Thymus (tissue), 14 donors: Measurements from ENCODE around the gene OR5AS1. TPM values are rescaled to one million over a fixed set of nuclear protein-coding genes. Genes with fewer than 3 reads are reported as not detected.
"Not testable (repeated sequence)": the region's sequence is repeated elsewhere in the genome, so short reads cannot be mapped to it uniquely, and the experiment has no call there.

ENCODE experiments used
- DNase-seq, 9 donors: peaks; one replicate each; pipeline ENCODE4 v3.0.0-alpha.2; 2013; ENCODE audit warnings: low spot score in 9 of 9, low read depth in 6 of 9, missing footprints in 1 of 9
- H3K27ac ChIP-seq, 2 donors: one replicate each; pipeline ENCODE4 v1.5.1; 2013; ENCODE audit warnings: control low read depth in 1 of 2, low read depth in 1 of 2, low read length in 1 of 2, mild to moderate bottlenecking in 1 of 2, moderate library complexity in 1 of 2
- H3K27me3 ChIP-seq, 2 donors: one replicate each; pipeline ENCODE4 v1.5.1; 2013; ENCODE audit warnings: low read length in 1 of 2; ENCODE audit not compliant: control insufficient read depth in 2 of 2, insufficient read depth in 1 of 2
- H3K36me3 ChIP-seq, 2 donors: one replicate each; pipeline ENCODE4 v1.5.1; 2013; ENCODE audit warnings: low read length in 1 of 2, mild to moderate bottlenecking in 1 of 2, moderate library complexity in 1 of 2; ENCODE audit not compliant: control insufficient read depth in 2 of 2, insufficient read depth in 2 of 2
- H3K4me1 ChIP-seq, 2 donors: one replicate each; pipeline ENCODE4 v1.5.1; 2013; ENCODE audit warnings: low read length in 2 of 2; ENCODE audit not compliant: control insufficient read depth in 2 of 2, insufficient read depth in 2 of 2
- H3K4me3 ChIP-seq, 2 donors: one replicate each; pipeline ENCODE4 v1.5.1; 2013; ENCODE audit warnings: low read length in 2 of 2, control low read depth in 1 of 2, mild to moderate bottlenecking in 1 of 2
- H3K9me3 ChIP-seq, 2 donors: one replicate each; pipeline ENCODE4 v1.5.1; 2013; ENCODE audit warnings: low read length in 1 of 2, mild to moderate bottlenecking in 1 of 2; ENCODE audit not compliant: control insufficient read depth in 2 of 2, insufficient read depth in 1 of 2
- WGBS: extraction: QIAGEN DNeasy Blood & Tissue Kit; methylation state at CpG from one replicate; pipeline ENCODE4 v1.1.7; 2013; 5-methylcytosine and 5-hydroxymethylcytosine counted together
- long read RNA-seq, 10 donors: transcript quantifications; one replicate each; lab custom pipeline, GENCODE V29; 2026
- polyA plus RNA-seq: library from polyadenylated mRNA; stranded (reverse); fragments of 200-250 nt; gene quantifications from one replicate; pipeline ENCODE4 v1.2.3, GENCODE V29; 2013
- total RNA-seq: library from RNA; stranded (reverse); fragments of 120-200 nt; gene quantifications from one replicate; pipeline ENCODE4 v1.2.4, GENCODE V29; 2013
- donor health status: healthy.

OR5AS1 gene
- not detected for total RNA-seq
- not detected for polyA plus RNA-seq
- long read RNA-seq, donor 1, result 0 reads
- long read RNA-seq, donor 2, result 0 reads
- long read RNA-seq, donor 3, result 0 reads
- long read RNA-seq, donor 4, result 0 reads
- long read RNA-seq, donor 5, result 0 reads
- long read RNA-seq, donor 6, result 0 reads
- long read RNA-seq, donor 7, result 0 reads
- long read RNA-seq, donor 8, result 0 reads
- long read RNA-seq, donor 9, result 0 reads
- long read RNA-seq, donor 10, result 0 reads

GRCh38 chr11:56027354-56027753 lies at the start of gene OR5AS1:
OR5AS1 (plus strand) TSS chr11:56027654; CDS start chr11:56030419, 2,765 bp downstream.
- H3K27me3 ChIP-seq, result no peaks in the 10 kb centered on the region
- no peaks in the 10 kb centered on the region for H3K9me3 ChIP-seq
- H3K27ac ChIP-seq, result no peak within 1 kb of the TSS
- no peak within 1 kb of the TSS for H3K4me3 ChIP-seq
- H3K4me1 ChIP-seq, result no peaks in the 10 kb centered on the region
- no peaks in the 10 kb centered on the region for H3K36me3 ChIP-seq
- no peak for DNase-seq

- no peak for DNase-seq
- Histone ChIP-seq H3K4me1 (no peaks in the 10 kb centered on the region), H3K4me3 (no peak within 1 kb of the TSS), H3K36me3 (no peaks in the 10 kb centered on the region), H3K27me3 (no peaks in the 10 kb centered on the region), H3K9me3 (no peaks in the 10 kb centered on the region), H3K27ac (no peak within 1 kb of the TSS)
- WGBS, result 85% methylated on average over 2 of the region's 2 CpGs
These were observed 32.9 kb upstream of the OR5AS1 start, which contains the start of gene OR5F1 for GRCh38 chr11:55994525-55994924. OR5F1 (minus strand) TSS chr11:55994625; CDS start chr11:55994625, 0 bp downstream.

- Histone ChIP-seq H3K27ac (no peak overlapping the region), H3K27me3 (no peaks in the 10 kb centered on the region), H3K4me1 (no peaks in the 10 kb centered on the region), H3K4me3 (no peak overlapping the region), H3K9me3 (no peaks in the 10 kb centered on the region), H3K36me3 (no peaks in the 10 kb centered on the region)
- no peak for DNase-seq
These were observed 16.7 kb upstream of the OR5AS1 start for GRCh38 chr11:56010716-56011115.

GRCh38 chr11:56013805-56014204 lies 13.6 kb upstream of the OR5AS1 start:
- 70% methylated on average over 2 of the region's 2 CpGs for WGBS
- Histone ChIP-seq H3K9me3 (no peaks in the 10 kb centered on the region), H3K4me3 (no peak overlapping the region), H3K27ac (no peak overlapping the region), H3K4me1 (no peaks in the 10 kb centered on the region), H3K27me3 (no peaks in the 10 kb centered on the region), H3K36me3 (no peaks in the 10 kb centered on the region)
- no peak for DNase-seq

- no peak overlapping the region for H3K27ac ChIP-seq
- H3K27me3 ChIP-seq, result no peaks in the 10 kb centered on the region
- H3K36me3 ChIP-seq, result no peaks in the 10 kb centered on the region
- H3K4me1 ChIP-seq, result no peaks in the 10 kb centered on the region
- no peak overlapping the region for H3K4me3 ChIP-seq
- H3K9me3 ChIP-seq, result no peaks in the 10 kb centered on the region
- WGBS, result 77% methylated on average over 1 of the region's 1 CpG
- DNase-seq, result no peak
These were observed 18.1 kb downstream of the OR5AS1 start for GRCh38 chr11:56045538-56045937.

- Histone ChIP-seq H3K36me3 (no peaks in the 10 kb centered on the region), H3K4me3 (no peak overlapping the region), H3K27ac (no peak overlapping the region), H3K9me3 (no peaks in the 10 kb centered on the region), H3K4me1 (no peaks in the 10 kb centered on the region), H3K27me3 (no peaks in the 10 kb centered on the region)
- 73% methylated on average over 4 of the region's 4 CpGs for WGBS
- DNase-seq, result no peak
These were observed 21.0 kb downstream of the OR5AS1 start for GRCh38 chr11:56048480-56048879.

- H3K4me1 ChIP-seq, result no peaks in the 10 kb centered on the region
- no peak overlapping the region for H3K4me3 ChIP-seq
- no peak for DNase-seq
- no peak overlapping the region for H3K27ac ChIP-seq
- H3K36me3 ChIP-seq, result no peaks in the 10 kb centered on the region
- H3K9me3 ChIP-seq, result no peaks in the 10 kb centered on the region
- 94% methylated on average over 2 of the region's 2 CpGs for WGBS
- no peaks in the 10 kb centered on the region for H3K27me3 ChIP-seq
These were observed 22.0 kb downstream of the OR5AS1 start for GRCh38 chr11:56049487-56049886.

DNA sequence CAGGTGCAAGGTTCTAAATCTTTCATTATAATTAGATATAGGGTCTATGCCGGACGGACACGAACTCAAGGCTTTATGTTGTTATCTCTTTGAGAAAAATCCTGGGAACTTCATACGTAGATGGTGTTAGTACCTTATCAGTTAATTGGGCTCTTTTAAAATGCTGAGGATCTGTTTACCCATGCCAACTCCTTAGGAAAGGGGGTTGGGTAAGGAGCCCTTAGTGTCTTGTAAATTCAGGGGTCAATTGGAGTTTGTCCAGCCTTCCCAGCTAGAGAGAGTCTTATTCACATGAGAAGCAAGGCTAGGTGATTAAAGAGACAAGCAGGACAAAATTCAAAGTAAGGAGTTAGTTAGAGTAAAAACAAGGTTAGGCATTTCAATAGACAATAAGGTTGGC lies 28.9 kb downstream of the OR5AS1 start:
- H3K4me3 ChIP-seq, H3K4me1 ChIP-seq, H3K27ac ChIP-seq, H3K36me3 ChIP-seq, H3K9me3 ChIP-seq, DNase-seq, H3K27me3 ChIP-seq: not testable (repeated sequence)
- WGBS, result 46% methylated on average over 4 of the region's 4 CpGs

- H3K9me3 ChIP-seq, H3K4me1 ChIP-seq, H3K4me3 ChIP-seq, H3K27ac ChIP-seq, H3K27me3 ChIP-seq, H3K36me3 ChIP-seq, DNase-seq: not testable (repeated sequence)
- 35% methylated on average over 7 of the region's 7 CpGs for WGBS
These were observed 30.3 kb downstream of the OR5AS1 start for GRCh38 chr11:56057661-56058237.
